HG02678 (cell line): ENCODE data around the gene CELF5.

Experiments
- ATAC-seq: cut with Tn5 transposase; IDR thresholded peaks from one replicate; pipeline ENCODE4 v1.9.1; 2021; ENCODE audit warnings: mild to moderate bottlenecking, moderate library complexity; ENCODE audit not compliant: unreplicated experiment

Gene CELF5

DNA sequence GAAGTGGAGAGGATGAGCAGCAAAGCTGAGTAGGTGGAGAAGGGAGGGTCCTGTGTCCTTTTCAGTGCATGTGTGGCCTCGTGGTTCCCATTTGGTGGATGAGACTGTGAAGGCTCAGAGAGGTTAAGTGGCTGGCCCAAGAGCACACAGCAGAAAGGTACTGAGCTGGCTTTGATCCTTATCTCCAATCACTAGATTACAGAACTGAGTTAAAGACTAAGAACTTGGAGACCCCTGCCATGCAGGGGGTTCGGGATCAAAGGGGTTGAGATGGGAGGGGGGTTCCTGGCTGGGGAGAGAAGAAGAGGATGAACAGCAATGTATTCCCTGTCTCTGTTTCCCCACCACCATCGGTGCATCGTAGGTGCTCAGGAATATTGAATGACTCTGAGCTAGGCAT, 11.8 kb downstream of the CELF5 start:
- no peak for ATAC-seq

DNA sequence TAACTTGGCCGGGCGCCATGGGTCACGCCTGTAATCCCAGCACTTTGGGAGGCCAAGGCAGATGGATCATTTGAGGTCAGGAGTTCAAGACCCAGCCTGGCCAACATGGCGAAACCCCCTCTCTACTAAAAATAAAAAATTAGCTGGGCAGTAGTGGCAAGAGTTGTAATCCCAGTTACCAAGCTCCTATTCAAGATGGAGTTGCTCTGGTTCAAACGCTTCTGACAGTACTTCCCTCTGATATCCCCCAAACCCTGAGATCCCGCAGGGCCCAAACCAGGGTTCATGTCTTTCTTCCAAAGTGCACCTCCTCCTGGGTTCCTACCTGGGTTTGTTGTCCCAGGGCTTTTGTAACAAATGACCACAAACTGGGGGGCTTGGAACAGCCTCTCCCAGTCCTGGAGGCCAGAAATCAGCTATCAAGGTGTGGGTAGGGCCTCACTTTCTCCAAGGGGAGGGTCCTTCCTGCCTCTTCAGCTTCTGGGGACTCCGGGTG, 13.7 kb downstream of the CELF5 start:
- no peak for ATAC-seq

DNA sequence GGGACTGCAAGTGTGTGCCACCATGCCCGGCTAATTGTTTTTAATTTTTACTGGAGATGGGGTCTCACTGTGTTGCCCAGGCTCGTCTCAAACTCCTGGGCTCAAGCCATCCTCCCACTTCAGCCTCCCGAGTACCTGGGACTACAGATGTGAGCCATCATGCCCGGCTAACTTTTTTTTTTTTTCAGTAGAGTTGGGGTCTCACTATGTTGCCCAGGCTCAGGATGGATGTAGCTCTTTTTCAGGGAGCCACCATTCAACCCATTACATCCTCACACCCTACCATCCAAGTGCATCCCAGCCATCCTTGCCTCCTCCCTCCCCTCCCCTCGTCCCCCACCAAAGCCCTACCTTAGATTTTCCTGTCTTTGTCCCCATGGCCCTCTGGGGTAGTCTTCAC, 14.9 kb downstream of the CELF5 start:
- ATAC-seq = no peak

- no peak for ATAC-seq
Observed at GRCh38 chr19:3243819-3244700, 19.6 kb downstream of the CELF5 start.

DNA sequence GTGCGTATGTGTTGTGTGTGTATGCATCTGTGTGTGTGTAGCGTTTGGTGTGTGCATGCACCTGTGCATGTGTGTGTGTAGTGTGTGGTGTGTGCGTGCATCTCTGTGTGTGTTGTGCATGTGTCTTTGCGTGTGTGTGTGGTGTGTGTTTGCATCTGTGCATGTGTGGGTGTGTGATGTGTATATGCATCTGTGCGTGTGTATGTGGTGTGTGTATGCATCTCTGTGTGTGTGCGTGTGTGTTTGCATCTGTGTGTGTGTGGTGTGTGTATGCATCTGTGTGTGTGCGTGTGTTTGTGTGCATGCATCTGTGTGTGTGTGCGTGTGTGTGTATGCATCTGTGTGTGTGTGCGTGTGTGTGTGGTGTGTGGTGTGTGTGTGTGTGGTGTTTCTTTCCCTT, 20.6 kb downstream of the CELF5 start:
- ATAC-seq = no peak

GRCh38 chr19:3248728-3249326, 24.4 kb downstream of the CELF5 start:
- no peak for ATAC-seq

GRCh38 chr19:3249408-3249807, 24.9 kb downstream of the CELF5 start:
- no peak for ATAC-seq

GRCh38 chr19:3250675-3251074, 26.2 kb downstream of the CELF5 start:
- ATAC-seq = no peak

DNA sequence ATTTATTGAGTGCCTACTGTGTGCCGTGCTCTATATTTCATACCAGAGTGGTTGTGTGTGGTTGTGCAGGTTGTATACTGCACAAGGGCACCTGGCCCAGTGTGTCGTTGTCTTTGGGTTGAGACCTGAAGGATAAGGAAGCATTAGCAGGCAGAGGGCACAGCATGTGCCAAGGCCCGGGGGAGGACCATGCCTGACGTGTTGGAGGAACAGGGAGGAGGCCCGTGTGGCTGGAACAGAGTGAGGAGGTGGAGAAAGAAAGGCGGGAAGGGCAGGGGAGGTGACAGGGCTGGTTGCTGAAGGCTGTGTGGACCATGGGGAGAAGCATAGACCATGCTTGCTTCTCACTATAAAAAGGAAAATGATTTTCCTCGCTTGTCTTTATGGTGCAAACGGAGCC, 26.8 kb downstream of the CELF5 start:
- no peak for ATAC-seq

DNA sequence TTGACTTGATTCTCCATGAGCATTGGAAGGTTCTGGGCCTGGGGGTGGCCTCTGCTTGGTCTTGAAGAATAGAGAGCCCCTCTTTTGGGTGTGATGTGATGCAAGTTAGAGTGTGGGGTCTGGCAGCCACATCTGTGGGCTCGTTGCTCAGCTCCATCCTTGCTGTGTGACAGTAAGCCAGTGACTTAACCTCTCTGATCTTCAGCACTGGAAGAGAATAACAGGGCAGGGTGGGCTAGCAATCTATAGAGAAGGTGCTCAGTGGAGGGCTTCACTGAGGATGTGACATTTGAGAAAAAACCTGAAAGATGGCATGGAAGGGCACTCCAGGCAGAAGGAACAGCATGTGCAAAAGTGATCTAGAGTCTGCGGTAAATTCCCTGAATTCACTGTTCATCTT, 28.2 kb downstream of the CELF5 start:
- ATAC-seq = no peak

DNA sequence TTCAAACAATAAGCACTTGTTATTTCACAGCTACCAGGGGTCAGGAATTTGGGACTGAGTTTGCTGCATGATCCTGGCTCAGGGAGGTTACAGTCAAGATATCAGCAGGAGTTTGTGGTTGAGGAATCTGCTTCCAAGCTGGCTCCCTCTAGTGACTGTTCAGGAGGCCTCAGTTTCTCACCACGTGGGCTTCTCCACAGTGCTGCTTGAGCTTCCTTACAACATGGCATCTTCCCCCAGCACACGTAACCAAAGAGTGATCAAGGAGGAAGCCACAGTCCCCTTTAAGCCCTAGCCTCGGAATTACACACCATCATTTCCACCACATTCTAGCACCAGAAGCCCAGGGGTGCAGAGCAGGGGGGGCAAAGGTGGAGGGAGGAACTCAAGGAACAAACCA, 28.8 kb downstream of the CELF5 start:
- no peak for ATAC-seq

GRCh38 chr19:3254520-3254919, 30.1 kb downstream of the CELF5 start:
- ATAC-seq = no peak

DNA sequence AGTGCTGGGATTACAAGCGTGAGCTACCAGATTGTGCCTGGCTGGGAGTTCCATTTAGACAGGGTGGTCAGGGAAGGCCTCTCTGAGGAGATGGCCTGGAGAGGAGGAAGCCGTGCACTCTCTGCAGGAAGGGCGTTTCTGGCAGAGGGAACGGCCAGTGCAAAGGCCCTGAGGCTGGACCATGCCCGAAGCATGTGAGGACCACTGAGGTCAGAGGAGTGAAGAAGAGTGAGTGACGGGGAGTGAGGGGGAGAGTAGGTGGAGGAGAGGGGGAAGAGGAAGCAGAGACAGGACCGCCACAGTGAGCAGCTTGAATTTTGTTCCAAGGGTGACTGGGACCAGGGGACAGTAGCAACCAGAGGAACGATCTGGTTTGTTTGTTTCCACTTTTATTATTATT, 32.6 kb downstream of the CELF5 start:
- no peak for ATAC-seq

GRCh38 chr19:3262362-3262761, 37.9 kb downstream of the CELF5 start:
- no peak for ATAC-seq

DNA sequence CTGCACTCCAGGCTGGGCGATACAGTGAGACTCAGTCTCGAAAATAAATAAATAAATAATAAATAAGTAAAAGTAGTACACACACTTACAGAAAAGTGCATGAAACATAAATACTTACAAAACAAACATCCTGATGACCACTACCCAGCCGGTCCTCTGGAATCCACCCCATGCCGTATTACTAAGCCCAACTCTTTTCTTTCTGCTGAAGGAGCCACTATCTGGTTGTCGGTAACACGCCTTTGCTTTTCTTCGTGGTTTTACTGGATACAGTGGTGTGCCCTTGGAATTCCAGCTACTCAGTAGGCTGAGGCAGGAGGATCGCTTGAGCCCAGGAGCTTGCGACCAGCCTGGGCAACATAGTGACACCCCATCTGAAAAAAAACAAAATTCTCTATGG, 39.4 kb downstream of the CELF5 start:
- ATAC-seq = no peak

- ATAC-seq = no peak
Observed at GRCh38 chr19:3265432-3265831, 41.0 kb downstream of the CELF5 start.

DNA sequence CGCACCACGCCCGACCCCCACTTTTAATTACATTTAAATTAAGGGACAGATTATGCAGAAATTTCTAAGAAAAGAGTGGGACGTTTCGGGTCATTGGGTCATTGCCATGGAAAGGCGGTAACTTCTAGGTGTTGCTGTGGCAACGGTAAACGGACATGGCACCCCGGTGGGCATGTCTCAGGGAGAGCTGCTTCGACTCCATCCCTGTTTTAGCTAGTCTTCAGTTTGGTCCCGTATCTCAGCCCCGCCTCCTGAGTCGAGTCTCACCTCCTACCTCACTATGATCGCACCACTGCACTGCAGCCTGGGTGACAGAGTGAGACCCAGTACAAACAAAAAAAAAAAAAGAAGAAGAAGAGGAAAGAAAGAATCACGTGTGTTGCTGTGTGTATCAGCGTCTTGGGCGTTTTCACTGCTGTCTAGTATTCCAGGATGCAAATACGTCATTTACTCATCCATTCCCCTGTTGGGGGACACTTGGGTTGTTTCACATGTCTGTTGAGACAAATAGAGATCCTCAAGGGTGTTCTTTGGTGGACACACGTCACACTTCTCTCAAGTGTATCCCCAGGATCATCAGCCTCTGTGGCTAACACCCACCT, 41.7 kb downstream of the CELF5 start:
- ATAC-seq = no peak

- ATAC-seq = no peak
Observed at GRCh38 chr19:3266792-3267514, 42.5 kb downstream of the CELF5 start.

DNA sequence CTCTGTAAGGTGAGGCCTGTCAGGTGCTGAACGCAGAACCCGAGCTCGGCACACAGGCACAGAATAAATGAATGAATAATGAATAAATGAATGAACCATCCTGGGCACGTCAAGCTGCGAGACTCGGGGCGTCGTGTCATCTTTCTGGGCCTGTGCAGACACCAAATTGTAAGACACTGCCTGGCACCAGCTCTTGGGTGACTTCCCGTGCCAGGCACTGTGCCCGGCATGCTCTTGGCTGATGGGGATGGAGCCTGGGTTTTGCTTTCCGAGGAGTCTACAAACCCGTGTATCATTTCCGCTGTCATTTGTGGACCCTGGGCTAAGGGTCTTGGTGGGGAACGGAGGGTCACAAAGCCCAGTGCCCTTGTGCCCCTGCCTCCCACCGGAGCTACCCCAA, 43.9 kb downstream of the CELF5 start:
- no peak for ATAC-seq

- ATAC-seq = no peak
Observed at GRCh38 chr19:3268763-3269162, 44.3 kb downstream of the CELF5 start.

DNA sequence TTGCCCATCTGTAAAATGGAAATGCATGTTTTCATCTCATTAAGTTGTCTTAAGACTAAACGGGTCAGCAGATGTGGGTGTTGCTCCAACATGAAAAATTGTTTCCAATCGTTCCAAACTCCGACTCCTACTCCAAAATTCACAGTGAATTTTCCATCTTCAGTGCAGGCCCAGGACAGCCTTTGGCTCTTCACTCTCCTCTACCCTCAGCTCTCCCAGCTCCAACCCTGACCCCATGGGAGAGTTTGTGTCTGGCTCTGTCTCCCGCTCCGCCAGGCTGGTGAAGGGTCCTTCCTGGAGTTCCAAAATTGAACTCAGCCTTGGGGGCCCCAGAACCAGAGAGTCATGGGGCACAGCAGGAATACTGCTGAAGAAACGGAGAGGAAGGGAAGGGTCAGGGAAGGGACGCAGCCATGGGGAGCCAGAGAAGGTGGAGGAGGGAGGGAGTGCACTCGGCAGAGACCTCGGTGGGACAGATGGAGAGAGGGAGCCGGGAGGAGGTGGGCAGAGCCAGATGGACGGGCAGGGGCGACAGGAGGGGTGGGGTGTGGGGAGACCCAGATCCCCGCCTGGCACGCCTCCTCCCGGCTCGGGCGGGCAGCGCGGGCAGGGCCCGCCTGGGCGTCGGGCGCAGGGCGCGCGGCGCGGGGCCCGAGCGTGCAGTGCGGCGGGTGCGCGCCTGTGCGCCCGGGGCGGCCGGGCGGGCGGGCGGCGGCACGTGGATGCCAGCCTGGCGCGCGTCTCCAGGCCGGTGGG, 45.6 kb downstream of the CELF5 start:
- no peak for ATAC-seq
